Liver (tissue), 9 donors: Measurements from ENCODE around the gene CCNB2. TPM values are rescaled to one million over a fixed set of nuclear protein-coding genes. Genes with fewer than 3 reads are reported as not detected.

Experiments used
- DNase-seq: peaks from one replicate; pipeline ENCODE4 v3.0.0-alpha.2; 2017; ENCODE audit warnings: low spot score
- H3K27ac ChIP-seq, 2 donors: one replicate each; pipeline ENCODE4 v1.7.0; 2013; ENCODE audit warnings: inconsistent platforms in 2 of 2, low read length in 2 of 2, control low read depth in 1 of 2, low read depth in 1 of 2, mild to moderate bottlenecking in 1 of 2
- H3K27me3 ChIP-seq, 4 donors: one replicate each; pipeline versions ENCODE4 v1.6.1 to v1.7.0; 2013; ENCODE audit warnings: low read length in 3 of 4, inconsistent platforms in 1 of 4, mild to moderate bottlenecking in 1 of 4, moderate library complexity in 1 of 4; ENCODE audit not compliant: control insufficient read depth in 4 of 4, insufficient read depth in 4 of 4
- H3K36me3 ChIP-seq, 4 donors: one replicate each; pipeline versions ENCODE4 v1.6.1 to v1.7.0; 2013; ENCODE audit warnings: low read length in 3 of 4, mild to moderate bottlenecking in 3 of 4, low read depth in 1 of 4, moderate library complexity in 1 of 4; ENCODE audit not compliant: control insufficient read depth in 4 of 4, insufficient read depth in 3 of 4
- H3K4me1 ChIP-seq, 4 donors: one replicate each; pipeline versions ENCODE4 v1.6.1 to v1.7.0; 2013; ENCODE audit warnings: low read length in 3 of 4, mild to moderate bottlenecking in 3 of 4, moderate library complexity in 1 of 4; ENCODE audit not compliant: control insufficient read depth in 4 of 4, insufficient read depth in 4 of 4
- H3K4me3 ChIP-seq, 3 donors: one replicate each; pipeline versions ENCODE4 v1.6.1 to v1.7.0; 2013; ENCODE audit warnings: low read length in 3 of 3, control low read depth in 1 of 3, low read depth in 1 of 3, mild to moderate bottlenecking in 1 of 3
- H3K9ac ChIP-seq, 2 donors: one replicate each; pipeline ENCODE4 v1.7.0; 2013; ENCODE audit warnings: low read length in 2 of 2, mild to moderate bottlenecking in 2 of 2, moderate library complexity in 2 of 2, control low read depth in 1 of 2, low read depth in 1 of 2
- H3K9me3 ChIP-seq, 4 donors: one replicate each; pipeline versions ENCODE4 v1.6.1 to v1.7.0; 2013; ENCODE audit warnings: low read length in 3 of 4; ENCODE audit not compliant: control insufficient read depth in 4 of 4
- ATF3 ChIP-seq: IDR thresholded peaks from 2 replicates; pipeline ENCODE4 v1.6.1; 2016; ENCODE audit warnings: antibody characterized with exemption
- CTCF ChIP-seq: fragments of 150-350 bp; IDR thresholded peaks from 2 replicates; pipeline ENCODE4 v1.5.1; 2017; ENCODE audit warnings: improper control_type of control experiment, low read depth, low read length; ENCODE audit not compliant: missing input control
- EGR1 ChIP-seq, 2 donors: IDR thresholded peaks; 2 replicates each; pipeline ENCODE4 v1.6.1; 2016 to 2018; ENCODE audit warnings: antibody characterized with exemption in 2 of 2, low read depth in 2 of 2
- FOXA1 ChIP-seq: IDR thresholded peaks from 2 replicates; pipeline ENCODE4 v1.6.1; 2016; ENCODE audit warnings: antibody characterized with exemption
- FOXA2 ChIP-seq: IDR thresholded peaks from 2 replicates; pipeline ENCODE4 v1.6.1; 2016; ENCODE audit warnings: antibody characterized with exemption
- GABPA ChIP-seq, 2 donors: IDR thresholded peaks in 1 of 2; conservative IDR thresholded peaks in 1 of 2; 2 replicates each; pipeline ENCODE4 v1.6.1; 2016; ENCODE audit warnings: antibody characterized with exemption in 2 of 2, mild to moderate bottlenecking in 1 of 2, moderate library complexity in 1 of 2
- HNF4A ChIP-seq, 2 donors: conservative IDR thresholded peaks; 2 replicates each; pipeline ENCODE4 v1.6.1; 2016; ENCODE audit warnings: antibody characterized with exemption in 2 of 2, mild to moderate bottlenecking in 2 of 2
- HNF4G ChIP-seq: IDR thresholded peaks from 2 replicates; pipeline ENCODE4 v1.6.1; 2016; ENCODE audit warnings: antibody characterized with exemption
- JUND ChIP-seq, 2 donors: IDR thresholded peaks; 2 replicates each; pipeline ENCODE4 v1.6.1; 2016; ENCODE audit warnings: antibody characterized with exemption in 2 of 2
- MAX ChIP-seq: IDR thresholded peaks from 2 replicates; pipeline ENCODE4 v1.6.1; 2016; ENCODE audit warnings: antibody characterized with exemption
- NR2F2 ChIP-seq: IDR thresholded peaks from 2 replicates; pipeline ENCODE4 v1.6.1; 2016; ENCODE audit warnings: antibody characterized with exemption
- RAD21 ChIP-seq, 2 donors: IDR thresholded peaks; 2 replicates each; pipeline ENCODE4 v1.6.1; 2016; ENCODE audit warnings: antibody characterized with exemption in 2 of 2, mild to moderate bottlenecking in 2 of 2
- REST ChIP-seq: IDR thresholded peaks from 2 replicates; pipeline ENCODE4 v1.6.1; 2016; ENCODE audit warnings: antibody characterized with exemption, mild to moderate bottlenecking
- RXRA ChIP-seq, 2 donors: IDR thresholded peaks; 2 replicates each; pipeline ENCODE4 v1.6.1; 2017 to 2018; ENCODE audit warnings: antibody characterized with exemption in 2 of 2, mild to moderate bottlenecking in 1 of 2
- SP1 ChIP-seq: IDR thresholded peaks from 2 replicates; pipeline ENCODE4 v1.6.1; 2018; ENCODE audit warnings: antibody characterized with exemption, mild to moderate bottlenecking
- TAF1 ChIP-seq: conservative IDR thresholded peaks from 2 replicates; pipeline ENCODE4 v1.6.1; 2016; ENCODE audit warnings: antibody characterized with exemption, mild to moderate bottlenecking
- YY1 ChIP-seq: IDR thresholded peaks from 2 replicates; pipeline ENCODE4 v1.6.1; 2016; ENCODE audit warnings: antibody characterized with exemption, mild to moderate bottlenecking
- ZBTB33 ChIP-seq: IDR thresholded peaks from 2 replicates; pipeline ENCODE4 v1.6.1; 2016; ENCODE audit warnings: antibody characterized with exemption
- WGBS: extraction: QIAGEN DNeasy Blood & Tissue Kit; methylation state at CpG from one replicate; pipeline ENCODE4 v1.1.7; 2013; 5-methylcytosine and 5-hydroxymethylcytosine counted together
- polyA plus RNA-seq, 2 donors: library from polyadenylated mRNA; stranded (reverse) in 1 of 2; unstranded in 1 of 2; fragments of 200-250 nt in 1 of 2; fragments of >200 nt in 1 of 2; fragmentation: Nextera tagmentation in 1 of 2; extraction: Ambion mirVana in 1 of 2; gene quantifications; one replicate each; pipeline versions ENCODE4 v1.2.1 to v1.2.3, GENCODE V29; 2013 to 2015
- total RNA-seq, 2 donors: library from RNA; depleted of rRNA; stranded (reverse); fragments of >200 nt; gene quantifications; one replicate each; pipeline ENCODE4 v1.2.3, GENCODE V29; 2014
- donor health status: healthy.
- donor health status: healthy.
- donor health status: healthy.
- donor health status: healthy.
- donor health status: healthy.

The CCNB2 gene
- total and polyA plus RNA-seq, 4 donors: 0.42 to 53.1 (median 2.0) TPM

- WGBS: 74% methylated on average over 2 of the region's 2 CpGs
- TF ChIP-seq YY1 (no peak), EGR1 (IDR thresholded peaks at IDR 0.05; ENCODE audit: low read depth in 2 of 2) (no peak), RAD21 (IDR thresholded peaks at IDR 0.05) (no peak), SP1 (no peak), GABPA (IDR thresholded peaks at IDR 0.05 in 1 of 2, conservative IDR thresholded peaks at IDR 0.05 in 1 of 2) (no peak), JUND (IDR thresholded peaks at IDR 0.05) (no peak), CTCF (no peak), RXRA (IDR thresholded peaks at IDR 0.05) (no peak), TAF1 (no peak), FOXA2 (no peak), HNF4A (conservative IDR thresholded peaks at IDR 0.05) (no peak), HNF4G (no peak), REST (no peak), ZBTB33 (no peak), NR2F2 (no peak), MAX (no peak), FOXA1 (no peak), ATF3 (no peak)
- Histone ChIP-seq H3K9ac (no peak overlapping the region), H3K36me3 (peaks cover 0 to 2% (median 0%) of the 10 kb centered on the region in 4 donors), H3K9me3 (no peaks in the 10 kb centered on the region), H3K4me3 (no peak overlapping the region), H3K27me3 (no peaks in the 10 kb centered on the region), H3K27ac (no peak overlapping the region), H3K4me1 (no peaks in the 10 kb centered on the region)
- no peak for DNase-seq
Observed at GRCh38 chr15:59115047-59115446, 10.1 kb downstream of the CCNB2 start.
